Mesendoderm (in vitro differentiated cells): Measurements from ENCODE around the gene ELMOD3. TPM values are rescaled to one million over a fixed set of nuclear protein-coding genes. Genes with fewer than 3 reads are reported as not detected.

Experiments used
- DNase-seq: peaks from one replicate; pipeline ENCODE4 v3.0.0; 2013
- H2AK5ac ChIP-seq: 2 replicates; pipeline ENCODE4 v1.6.1; 2013; ENCODE audit warnings: low read length, inconsistent platforms
- H2BK120ac ChIP-seq: 2 replicates; pipeline ENCODE4 v1.6.1; 2013; ENCODE audit warnings: low read depth, mild to moderate bottlenecking, low read length, moderate library complexity, mixed read lengths
- H2BK15ac ChIP-seq: replicated peaks from 2 replicates; pipeline ENCODE4 v1.6.1; 2013; ENCODE audit warnings: low read depth, mild to moderate bottlenecking, moderate library complexity
- H2BK5ac ChIP-seq: 2 replicates; pipeline ENCODE4 v1.6.1; 2013; ENCODE audit warnings: low read length, inconsistent platforms
- H3K18ac ChIP-seq: 2 replicates; pipeline ENCODE4 v1.6.1; 2013; ENCODE audit warnings: mild to moderate bottlenecking, low read length, mixed read lengths
- H3K23ac ChIP-seq: one replicate; pipeline ENCODE4 v1.6.1; 2013; ENCODE audit warnings: low read length
- H3K27ac ChIP-seq: 2 replicates; pipeline ENCODE4 v1.5.1; 2013; ENCODE audit warnings: low read depth, mild to moderate bottlenecking, inconsistent platforms, low read length, moderate library complexity
- H3K27me3 ChIP-seq: 2 replicates; pipeline ENCODE4 v1.6.1; 2013; ENCODE audit warnings: low read length, control low read depth, mild to moderate bottlenecking, inconsistent platforms; ENCODE audit not compliant: insufficient read depth, poor library complexity
- H3K36me3 ChIP-seq: 2 replicates; pipeline ENCODE4 v1.6.1; 2013; ENCODE audit warnings: low read length, inconsistent platforms; ENCODE audit not compliant: control insufficient read depth, insufficient read depth
- H3K4ac ChIP-seq: one replicate; pipeline ENCODE4 v1.6.1; 2013; ENCODE audit warnings: low read depth, mild to moderate bottlenecking, low read length, moderate library complexity
- H3K4me1 ChIP-seq: 2 replicates; pipeline ENCODE4 v1.6.1; 2013; ENCODE audit warnings: low read depth, low read length, inconsistent platforms; ENCODE audit not compliant: control insufficient read depth
- H3K4me2 ChIP-seq: 2 replicates; pipeline ENCODE4 v1.6.1; 2013; ENCODE audit warnings: low read length
- H3K4me3 ChIP-seq: 2 replicates; pipeline ENCODE4 v1.5.1; 2013; ENCODE audit warnings: mild to moderate bottlenecking, low read length
- H3K56ac ChIP-seq: one replicate; pipeline ENCODE4 v1.6.1; 2013; ENCODE audit warnings: low read length
- H3K79me1 ChIP-seq: 2 replicates; pipeline ENCODE4 v1.6.1; 2013; ENCODE audit warnings: low read length, inconsistent platforms
- H3K79me2 ChIP-seq: 2 replicates; pipeline ENCODE4 v1.6.1; 2013; ENCODE audit warnings: mild to moderate bottlenecking, low read length; ENCODE audit not compliant: control insufficient read depth, insufficient read depth
- H3K9ac ChIP-seq: 2 replicates; pipeline ENCODE4 v1.6.1; 2013; ENCODE audit warnings: low read length, inconsistent platforms
- H4K5ac ChIP-seq: one replicate; pipeline ENCODE4 v1.6.1; 2013; ENCODE audit warnings: low read length
- H4K8ac ChIP-seq: one replicate; pipeline ENCODE4 v1.6.1; 2013; ENCODE audit warnings: low read depth, mild to moderate bottlenecking, control low read depth, low read length, moderate library complexity
- WGBS: extraction: QIAGEN DNeasy Blood & Tissue Kit; methylation state at CpG from one replicate; pipeline ENCODE4 v1.1.7; 2013; ENCODE audit warnings: low lambda C conversion rate, missing lambda C conversion rate; ENCODE audit not compliant: insufficient coverage; ENCODE audit errors: extremely low coverage; 5-methylcytosine and 5-hydroxymethylcytosine counted together
- small RNA-seq: library from polyadenylated mRNA; stranded (forward); fragments of <200 nt; extraction: miRNeasy Mini kit (QIAGEN cat#:217004); gene quantifications from one replicate; pipeline ENCODE3, GENCODE V24; 2013; ENCODE audit not compliant: insufficient read depth

ELMOD3 gene

DNA sequence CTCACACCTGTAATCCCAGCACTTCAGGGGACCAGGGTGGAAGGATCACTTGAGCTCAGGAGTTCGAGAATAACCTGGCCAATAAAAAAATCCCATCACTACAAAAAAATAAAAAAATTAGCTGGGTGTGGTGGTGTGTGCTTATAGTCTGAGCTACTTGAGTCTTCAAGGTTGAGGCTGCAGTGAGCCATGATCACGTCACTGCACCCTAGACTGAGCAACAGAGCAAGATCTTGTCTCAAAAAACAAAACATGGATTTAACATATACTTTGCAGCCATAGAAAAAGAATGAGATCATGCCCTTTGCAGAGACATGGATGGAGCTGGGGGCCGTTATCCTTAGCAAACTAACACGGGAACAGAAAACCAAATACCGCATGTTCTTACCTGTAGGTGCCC, 86.2 kb downstream of the ELMOD3 start:
- WGBS: no CpG with 5 or more reads among the region's 5 CpGs
- Histone ChIP-seq H2BK15ac (no peak overlapping the region), H3K27me3 (no peaks in the 10 kb centered on the region), H3K79me2 (no peaks in the 10 kb centered on the region), H3K18ac (no peak overlapping the region), H3K36me3 (no peaks in the 10 kb centered on the region), H2BK120ac (no peak overlapping the region), H2AK5ac (no peak overlapping the region), H3K23ac (no peak overlapping the region), H3K9ac (no peak overlapping the region), H4K8ac (no peak overlapping the region), H3K4me1 (peaks cover 9% of the 10 kb centered on the region), H3K56ac (no peak overlapping the region), H3K4ac (no peak overlapping the region), H4K5ac (no peak overlapping the region), H3K4me2 (no peak overlapping the region), H3K79me1 (no peaks in the 10 kb centered on the region), H2BK5ac (no peak overlapping the region), H3K4me3 (no peak overlapping the region), H3K27ac (no peak overlapping the region)
- no peak for DNase-seq

Small RNA genes lying within 50 kb of the gene (small RNA-seq; reads per million reads assigned to genes)
- gene AC062037.1 (not detected), gene AC062037.2 (not detected), gene RF00019 (not detected), gene RN7SL113P (not detected)
